ENCODE measurements around the gene PPEF1. TPM values are rescaled to one million over a fixed set of nuclear protein-coding genes. Genes with fewer than 3 reads are reported as not detected.

Gene PPEF1
- polyA plus RNA-seq, 2 of the 4 experiments (the other 2 are of a cell fraction) = 1.0 to 1.9 TPM

GRCh38 chrX:18702362-18703195, 4.9 kb upstream of the PPEF1 start:
- ChIA-PET POLR2A (interaction anchor here (0.5 to 2.3 kb wide), 5 partner anchors 14 to 281 kb away, joined by 3 to 9 read pairs (median 3); partner anchors contain the start of gene PHKA2), CTCF (interaction anchor here (0.7 to 0.9 kb wide), 2 partner anchors 10 to 13 kb away, joined by 3 read pairs; no protein-coding TSS in a partner anchor)
- H3K4me2 ChIP-seq = peak overlapping the region; percentile 74
- peaks cover 65% of the 10 kb centered on the region for H3K4me1 ChIP-seq
- ATAC-seq (peak; percentile 87 to 90), DNase-seq (ENCODE audit: low read depth in 1 of 2, low spot score in 1 of 2) (peak; percentile 89 to 97), FAIRE-seq (peak; percentile 97)
- no peak for TF ChIP-seq EHMT2 (IDR thresholded peaks at IDR 0.05; ENCODE audit: low read depth)
- TF ChIP-seq ATOH8 (CRISPR knock-in tag; IDR thresholded peaks at IDR 0.05; ENCODE audit: low read depth) = no peak
- no peak; the same call in 2 of the 3 replicates for TF ChIP-seq SMC3 (IDR thresholded peaks at IDR 0.05)
- no peak for TF ChIP-seq CTCF (IDR thresholded peaks at IDR 0.05)
- peak; percentile 63 for TF ChIP-seq NFE2L2 (conservative IDR thresholded peaks at IDR 0.05; ENCODE audit: low read length)
- TF ChIP-seq ZNF302 (CRISPR knock-in tag; IDR thresholded peaks at IDR 0.05) = no peak
- TF ChIP-seq SREBF2 (IDR thresholded peaks at IDR 0.05) = no peak
- no peak for TF ChIP-seq RFX5 (IDR thresholded peaks at IDR 0.05)
- TF ChIP-seq FOSL2 (IDR thresholded peaks at IDR 0.05) = peak; percentile 61; the same call in 1 of the 2 replicates
- TF ChIP-seq FOSL2 (CRISPR knock-in tag; IDR thresholded peaks at IDR 0.05) = peak; percentile 96
- TF ChIP-seq, protein P1, sequence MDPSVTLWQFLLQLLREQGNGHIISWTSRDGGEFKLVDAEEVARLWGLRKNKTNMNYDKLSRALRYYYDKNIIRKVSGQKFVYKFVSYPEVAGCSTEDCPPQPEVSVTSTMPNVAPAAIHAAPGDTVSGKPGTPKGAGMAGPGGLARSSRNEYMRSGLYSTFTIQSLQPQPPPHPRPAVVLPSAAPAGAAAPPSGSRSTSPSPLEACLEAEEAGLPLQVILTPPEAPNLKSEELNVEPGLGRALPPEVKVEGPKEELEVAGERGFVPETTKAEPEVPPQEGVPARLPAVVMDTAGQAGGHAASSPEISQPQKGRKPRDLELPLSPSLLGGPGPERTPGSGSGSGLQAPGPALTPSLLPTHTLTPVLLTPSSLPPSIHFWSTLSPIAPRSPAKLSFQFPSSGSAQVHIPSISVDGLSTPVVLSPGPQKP (IDR thresholded peaks at IDR 0.05; ENCODE audit: low read depth, low read length) = no peak
- TF ChIP-seq, protein P2, sequence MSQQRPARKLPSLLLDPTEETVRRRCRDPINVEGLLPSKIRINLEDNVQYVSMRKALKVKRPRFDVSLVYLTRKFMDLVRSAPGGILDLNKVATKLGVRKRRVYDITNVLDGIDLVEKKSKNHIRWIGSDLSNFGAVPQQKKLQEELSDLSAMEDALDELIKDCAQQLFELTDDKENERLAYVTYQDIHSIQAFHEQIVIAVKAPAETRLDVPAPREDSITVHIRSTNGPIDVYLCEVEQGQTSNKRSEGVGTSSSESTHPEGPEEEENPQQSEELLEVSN (IDR thresholded peaks at IDR 0.05; ENCODE audit: borderline replicate concordance, low read depth) = no peak
- no peak for TF ChIP-seq RARB (CRISPR knock-in tag; IDR thresholded peaks at IDR 0.05)
- TF ChIP-seq KDM1A (IDR thresholded peaks at IDR 0.05; ENCODE audit: low read depth) = no peak
- peak; percentile 76 for TF ChIP-seq JUNB (IDR thresholded peaks at IDR 0.05)
- TF ChIP-seq HOXB13 (CRISPR knock-in tag; IDR thresholded peaks at IDR 0.05; ENCODE audit: low read depth) = no peak
- TF ChIP-seq JUN (IDR thresholded peaks at IDR 0.05) = peak; percentile 81 to 82; a peak in 4 of 5 replicates
- peak; percentile 47 to 84; a peak in 3 of 5 replicates for TF ChIP-seq EP300 (IDR thresholded peaks at IDR 0.05)
- no peak for TF ChIP-seq NR3C1 (IDR thresholded peaks at IDR 0.05)
- no peak for TF ChIP-seq POLR2A (IDR thresholded peaks at IDR 0.05; ENCODE audit: low read length)
- TF ChIP-seq CEBPB (IDR thresholded peaks at IDR 0.05) = peak in 1 of 2 experiments; percentile 35; a peak in 1 of 4 replicates
- peak; percentile 1 to 38; a peak in 2 of 5 replicates for TF ChIP-seq RAD21 (conservative IDR thresholded peaks at IDR 0.05 in 1 of 2, IDR thresholded peaks at IDR 0.05 in 1 of 2)
- TF ChIP-seq CHD4 (IDR thresholded peaks at IDR 0.05; ENCODE audit: borderline replicate concordance) = no peak
- no peak for TF ChIP-seq NPAS2 (CRISPR knock-in tag; IDR thresholded peaks at IDR 0.05; ENCODE audit: borderline replicate concordance)
- no peak for TF ChIP-seq CHD2 (IDR thresholded peaks at IDR 0.05; ENCODE audit: low read length, partially characterized antibody)
- TF ChIP-seq ZFP36 (IDR thresholded peaks at IDR 0.05; ENCODE audit: borderline replicate concordance, partially characterized antibody) = no peak
- TF ChIP-seq RCOR1 (IDR thresholded peaks at IDR 0.05; ENCODE audit: low read depth, low read length) = no peak
- peak; percentile 89 for TF ChIP-seq MAFK (IDR thresholded peaks at IDR 0.05; ENCODE audit: partially characterized antibody)
- 0 out of 2 replicates have a peak, but pooled peaks have one; percentile 18 for TF ChIP-seq HOXA7 (CRISPR knock-in tag; IDR thresholded peaks at IDR 0.05)
- TF ChIP-seq GATA3 (IDR thresholded peaks at IDR 0.05; ENCODE audit: borderline replicate concordance) = peak; percentile 70; the same call in 1 of the 2 replicates
- peak; percentile 77; the same call in 1 of the 2 replicates for TF ChIP-seq FOXS1 (CRISPR knock-in tag; IDR thresholded peaks at IDR 0.05)
- peak overlapping the region; percentile 90 to 94 for H3K27ac ChIP-seq
- under 1% methylated on average over 12 of the region's 12 CpGs for WGBS (ENCODE audit: missing lambda C conversion rate)
- no peak overlapping the region for H3K4me3 ChIP-seq
- no peaks in the 10 kb centered on the region for H3K9me3 ChIP-seq
